Esophagus squamous epithelium (tissue), 4 donors: ENCODE results near the gene ETS1.

Experiments
- CTCF ChIP-seq, 6 experiments: fragments of 450-650 bp in 4 of 6; fragments of 200-600 bp in 2 of 6; sonication (generic) in 2 of 6; IDR thresholded peaks; one replicate each; pipeline ENCODE4 v1.5.1; 2016 to 2019; ENCODE audit warnings: antibody characterized with exemption in 6 of 6, mild to moderate bottlenecking in 4 of 6, moderate library complexity in 4 of 6
- POLR2A ChIP-seq, 4 donors: fragments of 450-650 bp; IDR thresholded peaks; one replicate each; pipeline ENCODE4 v1.6.1; 2017; ENCODE audit warnings: antibody characterized with exemption in 4 of 4, mild to moderate bottlenecking in 4 of 4, moderate library complexity in 3 of 4

GRCh38 chr11:128437136-128437535 lies 150.2 kb downstream of the ETS1 start:
- TF ChIP-seq POLR2A (IDR thresholded peaks at IDR 0.05) = no peak
- no peak for TF ChIP-seq CTCF (IDR thresholded peaks at IDR 0.05)
